ENCODE results near the gene PUM2. TPM values are rescaled to one million over a fixed set of nuclear protein-coding genes. Genes with fewer than 3 reads are reported as not detected.

Gene PUM2
- total and polyA plus RNA-seq, 2 of the 13 experiments (the other 11 are each of a cell fraction or from before 2014, with no cell fraction given) = 69.6 to 69.8 TPM

DNA sequence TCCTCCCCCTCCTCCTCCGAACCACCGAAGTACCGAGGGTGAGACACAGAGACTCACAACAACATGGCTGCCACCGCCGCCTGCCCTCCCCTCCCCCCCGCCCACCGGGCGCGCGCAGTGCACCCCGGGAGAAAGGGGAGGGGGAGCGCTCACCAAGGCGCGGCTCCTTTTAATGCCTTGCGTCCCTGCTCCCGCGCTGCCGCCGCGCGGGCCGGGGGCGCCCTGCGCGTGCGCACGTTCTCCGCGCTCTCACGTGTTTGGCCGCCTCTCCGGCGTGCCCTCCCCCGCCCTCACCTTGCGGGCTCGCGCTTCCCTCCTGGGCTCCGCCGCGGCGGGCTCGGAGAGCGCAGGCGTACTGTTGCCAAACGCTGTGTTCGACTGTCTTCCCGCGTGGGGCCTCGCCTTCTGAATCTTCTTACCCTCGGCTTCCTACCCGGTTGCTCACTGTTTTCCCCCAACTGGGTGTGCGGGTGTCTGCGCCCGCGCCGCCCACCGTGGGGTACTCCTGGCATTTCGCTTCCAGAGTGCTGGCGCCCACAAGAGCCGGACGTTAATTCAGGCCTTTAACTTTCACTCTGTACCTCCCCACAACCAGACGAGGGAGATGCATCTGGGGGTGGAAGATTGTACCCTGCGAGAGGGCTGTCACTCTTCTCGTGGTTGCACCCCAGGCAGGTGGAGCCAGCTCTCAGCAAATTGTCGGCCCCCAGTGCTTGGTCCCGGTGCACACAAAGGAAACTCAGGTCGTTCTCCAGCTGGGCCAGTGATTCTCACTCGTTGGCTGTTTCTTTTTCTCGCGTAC is at the start of gene PUM2 (continued):
- TF ChIP-seq, protein P1, sequence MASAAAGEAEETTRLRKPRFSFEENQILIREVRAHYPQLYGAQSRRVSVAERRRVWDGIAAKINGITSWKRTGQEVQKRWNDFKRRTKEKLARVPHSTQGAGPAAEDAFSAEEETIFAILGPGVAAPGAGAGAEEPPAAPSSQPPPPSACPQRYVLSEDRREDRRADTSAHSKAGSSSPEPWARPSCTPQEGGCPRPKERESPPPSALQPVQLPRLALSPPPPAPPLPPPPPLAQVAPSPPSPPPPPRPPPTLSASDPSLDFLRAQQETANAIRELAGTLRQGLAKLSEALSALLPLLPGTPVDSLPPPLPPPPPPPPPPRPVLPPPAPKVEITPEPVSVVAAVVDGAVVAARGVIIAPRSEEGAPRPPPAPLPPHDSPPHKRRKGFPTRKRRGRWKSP (CRISPR knock-in tag; IDR thresholded peaks at IDR 0.05) = peak; percentile 53
- TF ChIP-seq, protein P2, sequence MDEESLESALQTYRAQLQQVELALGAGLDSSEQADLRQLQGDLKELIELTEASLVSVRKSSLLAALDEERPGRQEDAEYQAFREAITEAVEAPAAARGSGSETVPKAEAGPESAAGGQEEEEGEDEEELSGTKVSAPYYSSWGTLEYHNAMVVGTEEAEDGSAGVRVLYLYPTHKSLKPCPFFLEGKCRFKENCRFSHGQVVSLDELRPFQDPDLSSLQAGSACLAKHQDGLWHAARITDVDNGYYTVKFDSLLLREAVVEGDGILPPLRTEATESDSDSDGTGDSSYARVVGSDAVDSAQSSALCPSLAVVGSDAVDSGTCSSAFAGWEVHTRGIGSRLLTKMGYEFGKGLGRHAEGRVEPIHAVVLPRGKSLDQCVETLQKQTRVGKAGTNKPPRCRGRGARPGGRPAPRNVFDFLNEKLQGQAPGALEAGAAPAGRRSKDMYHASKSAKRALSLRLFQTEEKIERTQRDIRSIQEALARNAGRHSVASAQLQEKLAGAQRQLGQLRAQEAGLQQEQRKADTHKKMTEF (CRISPR knock-in tag; IDR thresholded peaks at IDR 0.05) = peak; percentile 90
- TF ChIP-seq ZFP37 (CRISPR knock-in tag; IDR thresholded peaks at IDR 0.05; ENCODE audit: borderline replicate concordance) = peak; percentile 94
- 0 out of 2 replicates have a peak, but pooled peaks have one; percentile 36 for TF ChIP-seq ADNP (CRISPR knock-in tag; IDR thresholded peaks at IDR 0.05)
- TF ChIP-seq JUND (CRISPR knock-in tag; IDR thresholded peaks at IDR 0.05) = peak; percentile 32; the same call in 1 of the 2 replicates
- peak; percentile 74; the same call in 1 of the 2 replicates for TF ChIP-seq ZKSCAN8 (CRISPR knock-in tag; IDR thresholded peaks at IDR 0.05; ENCODE audit: borderline replicate concordance)
- TF ChIP-seq KLF12 (CRISPR knock-in tag; IDR thresholded peaks at IDR 0.05; ENCODE audit: borderline replicate concordance) = peak; percentile 48; the same call in 1 of the 2 replicates
- peak; percentile 93 for TF ChIP-seq ZNF576 (CRISPR knock-in tag; IDR thresholded peaks at IDR 0.05)
- 0 out of 2 replicates have a peak, but pooled peaks have one; percentile 89 for TF ChIP-seq ZNF318 (CRISPR knock-in tag; IDR thresholded peaks at IDR 0.05)
- peak; percentile 88 for TF ChIP-seq ZNF256 (CRISPR knock-in tag; conservative IDR thresholded peaks at IDR 0.05)
- no peak for TF ChIP-seq RARG (CRISPR knock-in tag; IDR thresholded peaks at IDR 0.05; ENCODE audit: low read depth)
- no peak for TF ChIP-seq CREM (IDR thresholded peaks at IDR 0.05)
- TF ChIP-seq CREM (CRISPR knock-in tag; IDR thresholded peaks at IDR 0.05) = no peak
- TF ChIP-seq HOXD1 (CRISPR knock-in tag; IDR thresholded peaks at IDR 0.05) = peak; percentile 95
- TF ChIP-seq RORA (CRISPR knock-in tag; IDR thresholded peaks at IDR 0.05) = no peak
- no peak; the same call in 1 of the 2 replicates for TF ChIP-seq ZNF562 (CRISPR knock-in tag; IDR thresholded peaks at IDR 0.05; ENCODE audit: borderline replicate concordance)
- peak; percentile 97 for TF ChIP-seq MTERF4 (CRISPR knock-in tag; IDR thresholded peaks at IDR 0.05)
